K562 (cell line): ENCODE measurements around the gene POLR3GL. TPM values are rescaled to one million over a fixed set of nuclear protein-coding genes. Genes with fewer than 3 reads are reported as not detected.

Source experiments
- BRF2 ChIP-seq: IDR thresholded peaks from 3 replicates; pipeline ENCODE4 v1.6.1; 2011; ENCODE audit warnings: borderline replicate concordance, mild to moderate bottlenecking; ENCODE audit not compliant: insufficient read length, insufficient read depth
- E2F1 ChIP-seq: sonication (generic); formaldehyde crosslinking; IDR thresholded peaks from 2 replicates; pipeline ENCODE4 v1.8.1; 2023; ENCODE audit warnings: mild to moderate bottlenecking, missing genetic modification reagents, moderate library complexity
- FOXA1 ChIP-seq: fragments of 450-650 bp; IDR thresholded peaks from 2 replicates; pipeline ENCODE4 v1.6.1; 2016; ENCODE audit warnings: mild to moderate bottlenecking, borderline replicate concordance
- GATAD2A ChIP-seq: fragments of 450-650 bp; IDR thresholded peaks from 2 replicates; pipeline ENCODE4 v1.6.1; 2017
- HDAC3 ChIP-seq: fragments of 450-650 bp; IDR thresholded peaks from 2 replicates; pipeline ENCODE4 v1.6.1; 2018; ENCODE audit warnings: borderline replicate concordance, mild to moderate bottlenecking, moderate library complexity; ENCODE audit not compliant: partially characterized antibody
- ILK ChIP-seq: fragments of 450-650 bp; IDR thresholded peaks from 2 replicates; pipeline ENCODE4 v1.6.1; 2016; ENCODE audit warnings: missing genetic modification characterization, low read depth, mild to moderate bottlenecking, missing compliant biosample characterization, moderate library complexity, borderline replicate concordance
- KDM1A ChIP-seq, 2 experiments: fragments of 450-650 bp; IDR thresholded peaks; 2 replicates each; pipeline ENCODE4 v1.6.1; 2016; ENCODE audit warnings: mild to moderate bottlenecking in 2 of 2
- LCOR ChIP-seq: sonication (generic); formaldehyde crosslinking; IDR thresholded peaks from 2 replicates; pipeline ENCODE4 v1.8.0; 2022; ENCODE audit warnings: mild to moderate bottlenecking, missing genetic modification reagents
- MCM2 ChIP-seq: fragments of 450-650 bp; IDR thresholded peaks from 2 replicates; pipeline ENCODE4 v1.6.1; 2017; ENCODE audit warnings: low read depth, mild to moderate bottlenecking
- MXD1 ChIP-seq: fragments of 250-450 bp; sonication (Bioruptor Pico); IDR thresholded peaks from 2 replicates; pipeline ENCODE4 v1.8.0; 2021; ENCODE audit warnings: borderline replicate concordance, mild to moderate bottlenecking, moderate library complexity; ENCODE audit not compliant: poor library complexity, severe bottlenecking
- NCOA4 ChIP-seq: fragments of 450-650 bp; IDR thresholded peaks from 2 replicates; pipeline ENCODE4 v1.6.1; 2018; ENCODE audit warnings: mild to moderate bottlenecking; ENCODE audit not compliant: partially characterized antibody
- PHTF2 ChIP-seq: fragments of 250-450 bp; sonication (Bioruptor Pico); IDR thresholded peaks from 2 replicates; pipeline ENCODE4 v1.5.0; 2021; ENCODE audit warnings: mild to moderate bottlenecking
- POLR2AphosphoS5 ChIP-seq: IDR thresholded peaks from 2 replicates; pipeline ENCODE4 v1.6.1; 2011; ENCODE audit warnings: mild to moderate bottlenecking, low read depth, low read length, moderate library complexity; ENCODE audit not compliant: control insufficient read depth, insufficient read depth
- POLR3G ChIP-seq: IDR thresholded peaks from 2 replicates; pipeline ENCODE4 v1.6.1; 2011; ENCODE audit not compliant: insufficient read length, insufficient replicate concordance; ENCODE audit errors: extremely low read depth
- RHOXF2B ChIP-seq: fragments of 250-450 bp; sonication (Bioruptor Pico); conservative IDR thresholded peaks from 2 replicates; pipeline ENCODE4 v1.5.1; 2021
- SIN3B ChIP-seq: fragments of 450-650 bp; IDR thresholded peaks from 2 replicates; pipeline ENCODE4 v1.6.1; 2017; ENCODE audit warnings: low read depth, mild to moderate bottlenecking, moderate library complexity
- STAT5A ChIP-seq: IDR thresholded peaks from 2 replicates; pipeline ENCODE4 v1.6.1; 2012; ENCODE audit warnings: low read length, inconsistent platforms, borderline replicate concordance
- U2AF1 ChIP-seq: fragments of 200-400 bp; formaldehyde crosslinking; optimal IDR thresholded peaks from 2 replicates; pipeline ENCODE3; 2017; ENCODE audit warnings: mild to moderate bottlenecking, low read depth, low read length, moderate library complexity
- XRCC5 ChIP-seq: fragments of 200-400 bp; formaldehyde crosslinking; IDR thresholded peaks from 2 replicates; pipeline ENCODE4 v1.6.1; 2017; ENCODE audit warnings: low read depth, mild to moderate bottlenecking, low read length
- ZBED1 ChIP-seq: IDR thresholded peaks from 2 replicates; pipeline ENCODE4 v1.6.1; 2014
- ZBTB49 ChIP-seq: sonication (generic); formaldehyde crosslinking; IDR thresholded peaks from 2 replicates; pipeline ENCODE4 v1.8.0; 2022; ENCODE audit warnings: missing genetic modification reagents, mild to moderate bottlenecking, borderline replicate concordance
- ZFP30 ChIP-seq: fragments of 250-450 bp; sonication (Bioruptor Pico); IDR thresholded peaks from 2 replicates; pipeline ENCODE4 v1.8.0; 2022; ENCODE audit warnings: moderate library complexity, mild to moderate bottlenecking, inconsistent platforms, borderline replicate concordance
- ZNF121 ChIP-seq: sonication (generic); formaldehyde crosslinking; conservative IDR thresholded peaks from 2 replicates; pipeline ENCODE4 v1.8.0; 2022; ENCODE audit warnings: missing genetic modification reagents
- ZNF165 ChIP-seq: fragments of 250-450 bp; sonication (Bioruptor Pico); IDR thresholded peaks from 2 replicates; pipeline ENCODE4 v1.4.0; 2020; ENCODE audit warnings: borderline replicate concordance
- ZNF253 ChIP-seq: fragments of 250-450 bp; sonication (Bioruptor Pico); conservative IDR thresholded peaks from 2 replicates; pipeline ENCODE4 v1.6.1; 2021; ENCODE audit warnings: mild to moderate bottlenecking
- polyA plus RNA-seq, 8 experiments: library from polyadenylated mRNA; depleted of rRNA in 4 of 8; stranded (reverse) in 5 of 8; unstranded in 3 of 8; fragments of >200 nt; fragmentation: Nextera tagmentation in 2 of 8; fragmentation: Illumina TruSeq in 1 of 8; extraction: Ambion mirVana in 2 of 8; extraction: Trizol in 1 of 8; gene quantifications; 2 replicates each; pipeline versions ENCODE4 v1.2.1 to v1.2.3, GENCODE V29; 2011 to 2014; ENCODE audit warnings: inconsistent platforms in 1 of 8, missing spikeins in 1 of 8
- total RNA-seq, 7 experiments: library from RNA; depleted of rRNA in 6 of 7; stranded (reverse); fragments of >200 nt in 6 of 7; fragmentation: Illumina TruSeq in 2 of 7; extraction: Trizol in 2 of 7; gene quantifications; 2 replicates each; pipeline versions ENCODE4 v1.2.1 to v1.2.3, GENCODE V29; 2011 to 2021; ENCODE audit warnings: low replicate concordance in 1 of 7

The POLR3GL gene
- total and polyA plus RNA-seq, 9 of the 15 experiments (the other 6 are each of a cell fraction or from before 2014, with no cell fraction given), result 14.6 to 48.4 (median 38.2) TPM

- no peak for TF ChIP-seq E2F1 (CRISPR knock-in tag)
- no peak for TF ChIP-seq ZNF121 (CRISPR knock-in tag)
- peak; percentile 95 for TF ChIP-seq ZNF253 (CRISPR knock-in tag)
- TF ChIP-seq FOXA1, result no peak
- peak; percentile 98 for TF ChIP-seq ZBED1
- no peak for TF ChIP-seq LCOR (CRISPR knock-in tag)
- TF ChIP-seq POLR3G, result no peak
- TF ChIP-seq KDM1A (IDR thresholded peaks at IDR 0.05), result no peak
- no peak for TF ChIP-seq XRCC5
- no peak; the same call in 1 of the 2 replicates for TF ChIP-seq STAT5A
- TF ChIP-seq NCOA4, result no peak
- no peak for TF ChIP-seq HDAC3
- TF ChIP-seq GATAD2A, result no peak
- no peak for TF ChIP-seq MCM2
- no peak for TF ChIP-seq U2AF1
- no peak for TF ChIP-seq SIN3B
- no peak for TF ChIP-seq ZBTB49 (CRISPR knock-in tag)
- peak; percentile 81 for TF ChIP-seq PHTF2 (CRISPR knock-in tag)
- TF ChIP-seq MXD1 (CRISPR knock-in tag), result no peak
- TF ChIP-seq RHOXF2B (CRISPR knock-in tag), result peak; percentile 99
- TF ChIP-seq BRF2, result no peak
- TF ChIP-seq ILK (tag), result no peak
- TF ChIP-seq POLR2AphosphoS5, result peak; percentile 96
- no peak; the same call in 1 of the 2 replicates for TF ChIP-seq ZFP30 (CRISPR knock-in tag)
- no peak for TF ChIP-seq ZNF165
Measured at GRCh38 chr1:145991735-145992412, 27.4 kb downstream of the POLR3GL start (continued).
